Kidney (tissue), 14 donors: ENCODE data around the gene UGT3A1. TPM values are rescaled to one million over a fixed set of nuclear protein-coding genes. Genes with fewer than 3 reads are reported as not detected.
A peak's percentile ranks its signal among the peaks of the same experiment; 100 is the strongest.

Experiments used
- DNase-seq, 5 donors: peaks; one replicate each; pipeline ENCODE4 v3.0.0-alpha.2; 2013 to 2020
- FAIRE-seq: peaks from 2 replicates; lab custom pipeline; 2012; peaks lifted over from hg19 to GRCh38; lab: Jason Lieb, UNC
- H3K27ac ChIP-seq, 2 donors: one replicate each; pipeline ENCODE4 v1.7.0; 2013; ENCODE audit warnings: low read depth in 2 of 2, low read length in 2 of 2, inconsistent platforms in 1 of 2
- H3K27me3 ChIP-seq: one replicate; pipeline ENCODE4 v1.7.1; 2013; ENCODE audit warnings: low read length, inconsistent platforms; ENCODE audit not compliant: control insufficient read depth, insufficient read depth
- H3K36me3 ChIP-seq, 3 donors: one replicate each; pipeline versions ENCODE4 v1.7.0 to v1.7.1; 2013; ENCODE audit warnings: low read length in 3 of 3, control low read depth in 1 of 3, inconsistent platforms in 1 of 3; ENCODE audit not compliant: insufficient read depth in 3 of 3, control insufficient read depth in 2 of 3
- H3K4me1 ChIP-seq, 3 donors: one replicate each; pipeline versions ENCODE4 v1.7.0 to v1.7.1; 2013; ENCODE audit warnings: low read length in 3 of 3, inconsistent platforms in 1 of 3, low read depth in 1 of 3; ENCODE audit not compliant: control insufficient read depth in 2 of 3, insufficient read depth in 2 of 3
- H3K4me3 ChIP-seq, 3 donors: one replicate each; pipeline versions ENCODE4 v1.7.0 to v1.8.1; 2013; ENCODE audit warnings: low read length in 3 of 3, control low read depth in 1 of 3, inconsistent platforms in 1 of 3
- H3K9ac ChIP-seq, 3 donors: one replicate each; pipeline versions ENCODE4 v1.7.0 to v1.7.1; 2013; ENCODE audit warnings: low read length in 3 of 3, control low read depth in 1 of 3, inconsistent platforms in 1 of 3
- H3K9me3 ChIP-seq, 3 donors: one replicate each; pipeline versions ENCODE4 v1.7.0 to v1.7.1; 2013; ENCODE audit warnings: low read length in 3 of 3, control low read depth in 1 of 3, inconsistent platforms in 1 of 3; ENCODE audit not compliant: control insufficient read depth in 2 of 3, insufficient read depth in 1 of 3
- CTCF ChIP-seq: IDR thresholded peaks from 3 replicates; pipeline ENCODE4 v1.5.1; 2012; ENCODE audit warnings: mild to moderate bottlenecking, moderate library complexity, borderline replicate concordance; ENCODE audit not compliant: insufficient read depth; ENCODE audit errors: extremely low read depth
- intact Hi-C: fragments of 100-400 bp; cut with DNase I; formaldehyde crosslinking; loops from one replicate; pipeline ENCODE4 v1.11.1; 2022
- polyA plus RNA-seq: library from polyadenylated mRNA; stranded (reverse); fragments of 350-450 nt; fragmentation: Illumina TruSeq; extraction: RNeasy Lipid Tissue Mini Kit (QIAGEN cat#74804); gene quantifications from one replicate; pipeline ENCODE4 v1.2.3, GENCODE V29; 2014; ENCODE audit warnings: low read depth, low replicate concordance; ENCODE audit not compliant: insufficient read depth
- total RNA-seq: library from RNA; stranded (reverse); fragmentation: NEBNext Ultra II Directional; extraction: Animal tissue kit (Norgen Biotek cat#: 25700); gene quantifications from one replicate; pipeline ENCODE4 v1.2.1, GENCODE V29; 2021
- donor health status: control.
- donor health status: control.
- donor health status: control.
- donor health status: control.
- donor health status: control.
- donor health status: DM: yes; HTN: yes; CAD: no.
- donor health status: Normal renal cell carcinoma (clear cell type).

UGT3A1 gene
- total and polyA plus RNA-seq, 2 donors from 2014 or later, result 6.1 to 37.5 TPM

DNA sequence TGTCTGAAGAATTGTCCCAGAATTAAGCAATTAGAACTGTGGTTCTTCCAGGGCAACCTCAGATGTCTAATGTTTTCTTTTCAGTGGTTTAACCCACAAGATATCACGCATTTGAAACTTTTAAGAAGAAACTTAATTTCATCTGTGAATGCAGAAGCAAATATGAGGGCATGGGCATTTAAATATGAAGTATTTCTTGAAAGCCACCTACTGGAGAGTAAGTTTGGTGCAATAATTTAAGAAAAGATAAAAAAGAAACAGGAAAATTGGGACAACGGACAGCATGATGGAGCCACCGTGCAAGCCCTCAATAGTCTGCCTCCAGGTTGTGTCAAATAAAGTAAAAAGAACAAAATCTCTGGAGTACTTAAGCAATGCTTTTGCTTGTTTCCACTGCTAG is 51.6 kb downstream of the UGT3A1 start:
- no peaks in the 10 kb centered on the region for H3K27me3 ChIP-seq
- no peak for TF ChIP-seq CTCF
- no peaks in the 10 kb centered on the region for H3K9me3 ChIP-seq
- intact Hi-C loops, result no loop called here
- H3K4me3 ChIP-seq, result no peak overlapping the region
- peaks cover 0 to 3% (median 0%) of the 10 kb centered on the region in 3 donors for H3K4me1 ChIP-seq
- no peak for DNase-seq
- H3K27ac ChIP-seq, result no peak overlapping the region
- H3K9ac ChIP-seq, result no peak overlapping the region
- no peaks in the 10 kb centered on the region for H3K36me3 ChIP-seq
- no peak for FAIRE-seq

DNA sequence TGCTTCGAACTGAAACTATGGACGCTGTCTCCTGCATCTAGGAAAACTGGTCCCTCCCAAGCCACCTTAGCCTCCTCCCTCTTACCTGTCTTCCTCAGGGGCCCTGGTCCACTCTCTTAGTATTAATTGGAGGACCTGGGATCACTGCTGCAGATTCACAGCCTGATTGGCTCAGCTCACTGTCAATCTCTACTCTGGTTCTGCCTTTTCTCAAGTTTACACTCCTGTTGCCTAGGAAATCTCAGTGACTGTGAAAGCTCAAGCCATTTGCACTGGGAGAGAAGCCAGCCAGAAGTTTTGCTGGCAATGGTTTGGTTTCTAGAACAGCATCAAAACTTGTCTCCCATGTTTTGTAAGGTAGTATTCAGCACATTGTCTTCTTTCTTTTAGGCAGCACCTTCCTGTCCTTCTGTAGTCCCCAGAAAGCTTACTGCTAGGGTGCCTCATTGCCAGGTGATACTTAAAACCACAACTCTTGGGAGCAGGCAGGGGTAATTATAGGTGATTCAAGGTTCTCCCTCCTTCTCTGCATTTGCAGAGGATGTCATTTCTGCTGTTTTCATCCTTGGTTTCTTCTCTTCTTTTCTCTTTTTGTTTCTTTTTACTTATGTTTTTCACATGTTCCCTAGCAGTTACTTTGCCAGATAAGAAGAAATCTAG is 52.5 kb downstream of the UGT3A1 start, which contains the start of gene CAPSL:
TSS of gene CAPSL (minus strand) at position 55 of the 660 bp plus-strand sequence. CDS start 17,502 bp downstream, outside the sequence.
- DNase-seq, result peak in 4 of 5 donors; percentile 90 to 97 (median 95)
- Histone ChIP-seq H3K27me3 (no peaks in the 10 kb centered on the region), H3K4me1 (peaks cover 0 to 3% (median 0%) of the 10 kb centered on the region in 3 donors), H3K27ac (no peak within 1 kb of the TSS), H3K9ac (no peak within 1 kb of the TSS), H3K36me3 (no peaks in the 10 kb centered on the region), H3K4me3 (peak within 1 kb of the TSS; percentile 14 to 42 (median 33)), H3K9me3 (no peaks in the 10 kb centered on the region)
- peak; percentile 96 for FAIRE-seq
- TF ChIP-seq CTCF, result no peak
- intact Hi-C loops, result no loop called here

DNA sequence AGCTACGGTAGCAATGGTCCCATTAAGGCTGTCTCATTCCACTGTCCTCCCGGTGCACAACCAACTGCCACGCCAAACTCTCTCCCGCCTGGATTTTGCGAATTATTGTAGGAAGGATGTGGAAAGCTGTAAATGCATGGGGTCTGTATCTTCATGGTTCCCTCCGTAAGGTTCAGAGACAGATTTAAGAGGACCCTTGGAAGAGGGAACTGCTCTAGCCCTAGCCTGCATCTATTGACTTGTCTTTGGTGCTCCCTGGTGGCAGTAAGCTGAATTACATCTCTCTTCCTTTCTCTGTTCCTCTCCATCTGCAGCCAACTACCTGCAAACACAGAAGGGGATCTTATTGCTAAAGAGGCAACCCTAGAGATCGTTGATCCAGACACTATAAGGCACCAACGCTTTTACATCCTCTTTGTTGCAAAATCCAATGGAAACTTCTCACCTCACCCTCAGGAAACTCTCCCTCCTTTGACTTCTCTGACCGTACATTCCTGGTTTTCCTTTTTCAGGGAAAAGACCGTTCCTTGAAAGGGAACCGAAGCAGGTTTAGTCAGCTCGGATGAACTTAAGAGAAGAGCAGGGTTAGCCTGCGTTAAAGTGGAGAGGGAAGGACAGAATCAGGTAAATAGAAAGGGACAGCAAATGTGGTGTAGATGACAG is 64.7 kb downstream of the UGT3A1 start:
- Histone ChIP-seq H3K9ac (peak overlapping the region in 1 of 3 donors; percentile 16), H3K9me3 (no peaks in the 10 kb centered on the region), H3K27ac (no peak overlapping the region), H3K4me3 (peak overlapping the region; percentile 12 to 35 (median 22)), H3K36me3 (no peaks in the 10 kb centered on the region), H3K4me1 (peaks cover 0 to 4% (median 0%) of the 10 kb centered on the region in 3 donors), H3K27me3 (no peaks in the 10 kb centered on the region)
- FAIRE-seq (no peak), DNase-seq (peak in 4 of 5 donors; percentile 63 to 82 (median 76))
- peak; percentile 88 for TF ChIP-seq CTCF
- intact Hi-C loops, result loop anchor here (10.0 kb wide), 1 partner anchor 152 kb away; no protein-coding TSS in a partner anchor
